Ovary (tissue), 3 donors: Measurements from ENCODE around the gene TPST2.

ENCODE experiments used
- POLR2A ChIP-seq: fragments of 450-650 bp; IDR thresholded peaks from one replicate; pipeline ENCODE4 v1.6.1; 2017; ENCODE audit warnings: antibody characterized with exemption, mild to moderate bottlenecking, moderate library complexity
- TF ChIP-seq, protein P1 (sequence below), 3 donors: fragments of 450-650 bp in 2 of 3; fragments of 200-600 bp in 1 of 3; IDR thresholded peaks; one replicate each; pipeline versions ENCODE4 v1.5.1 to v1.8.0; 2016 to 2022; ENCODE audit warnings: antibody characterized with exemption in 3 of 3, mild to moderate bottlenecking in 1 of 3
- donor health status: DM: no; HTN: no; CAD: no.

GRCh38 chr22:26623984-26624383, 34.1 kb upstream of the TPST2 start:
- TF ChIP-seq, protein P1, sequence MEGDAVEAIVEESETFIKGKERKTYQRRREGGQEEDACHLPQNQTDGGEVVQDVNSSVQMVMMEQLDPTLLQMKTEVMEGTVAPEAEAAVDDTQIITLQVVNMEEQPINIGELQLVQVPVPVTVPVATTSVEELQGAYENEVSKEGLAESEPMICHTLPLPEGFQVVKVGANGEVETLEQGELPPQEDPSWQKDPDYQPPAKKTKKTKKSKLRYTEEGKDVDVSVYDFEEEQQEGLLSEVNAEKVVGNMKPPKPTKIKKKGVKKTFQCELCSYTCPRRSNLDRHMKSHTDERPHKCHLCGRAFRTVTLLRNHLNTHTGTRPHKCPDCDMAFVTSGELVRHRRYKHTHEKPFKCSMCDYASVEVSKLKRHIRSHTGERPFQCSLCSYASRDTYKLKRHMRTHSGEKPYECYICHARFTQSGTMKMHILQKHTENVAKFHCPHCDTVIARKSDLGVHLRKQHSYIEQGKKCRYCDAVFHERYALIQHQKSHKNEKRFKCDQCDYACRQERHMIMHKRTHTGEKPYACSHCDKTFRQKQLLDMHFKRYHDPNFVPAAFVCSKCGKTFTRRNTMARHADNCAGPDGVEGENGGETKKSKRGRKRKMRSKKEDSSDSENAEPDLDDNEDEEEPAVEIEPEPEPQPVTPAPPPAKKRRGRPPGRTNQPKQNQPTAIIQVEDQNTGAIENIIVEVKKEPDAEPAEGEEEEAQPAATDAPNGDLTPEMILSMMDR (IDR thresholded peaks at IDR 0.05) = no peak
- TF ChIP-seq POLR2A = no peak
